Smooth muscle cell of bladder (primary cell): ENCODE results near the gene RNF181. TPM values are rescaled to one million over a fixed set of nuclear protein-coding genes. Genes with fewer than 3 reads are reported as not detected.

Experiments used
- total RNA-seq: library from RNA; depleted of rRNA; stranded (reverse); fragments of >200 nt; gene quantifications from 2 replicates; pipeline ENCODE4 v1.2.3, GENCODE V29; 2014

Gene RNF181, protein sequence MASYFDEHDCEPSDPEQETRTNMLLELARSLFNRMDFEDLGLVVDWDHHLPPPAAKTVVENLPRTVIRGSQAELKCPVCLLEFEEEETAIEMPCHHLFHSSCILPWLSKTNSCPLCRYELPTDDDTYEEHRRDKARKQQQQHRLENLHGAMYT
- total RNA-seq, result 232 and 290 TPM in 2 replicates

DNA sequence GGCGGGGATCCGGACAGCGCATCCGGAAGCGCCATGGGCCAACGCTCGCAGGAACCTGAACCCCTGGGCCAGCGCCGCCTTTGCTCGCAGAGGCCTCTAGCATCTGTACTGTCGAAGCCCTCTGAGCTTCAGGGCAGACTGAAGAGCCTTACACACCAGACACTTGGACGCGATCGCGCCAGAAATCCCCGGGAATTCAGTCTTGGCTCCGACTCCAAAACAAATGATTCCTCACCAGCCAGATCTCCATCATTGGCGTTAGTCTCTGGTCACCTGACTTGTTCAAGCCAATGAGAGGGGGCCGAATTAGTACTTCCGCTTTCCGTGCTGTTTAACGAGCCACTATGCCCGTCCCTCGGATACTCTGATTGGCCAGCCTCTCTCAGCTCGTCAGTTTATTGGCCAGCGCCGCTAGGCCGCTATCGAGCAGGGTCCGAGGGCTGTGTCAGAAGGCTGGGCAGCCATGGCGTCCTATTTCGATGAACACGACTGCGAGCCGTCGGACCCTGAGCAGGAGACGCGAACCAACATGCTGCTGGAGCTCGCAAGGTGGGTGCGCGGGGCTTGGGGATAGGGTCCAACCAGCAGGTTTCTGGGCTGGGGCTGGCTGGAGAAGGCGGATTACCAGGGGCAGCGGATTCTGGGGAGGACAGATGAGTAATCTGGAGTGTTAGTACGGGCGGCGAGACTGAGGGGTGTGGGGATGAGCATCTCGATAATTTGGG lies at the start of gene RNF181:
RNF181 (plus strand) TSS at position 445 of the 725 bp plus-strand sequence; CDS start at position 464, 19 bp downstream.

DNA sequence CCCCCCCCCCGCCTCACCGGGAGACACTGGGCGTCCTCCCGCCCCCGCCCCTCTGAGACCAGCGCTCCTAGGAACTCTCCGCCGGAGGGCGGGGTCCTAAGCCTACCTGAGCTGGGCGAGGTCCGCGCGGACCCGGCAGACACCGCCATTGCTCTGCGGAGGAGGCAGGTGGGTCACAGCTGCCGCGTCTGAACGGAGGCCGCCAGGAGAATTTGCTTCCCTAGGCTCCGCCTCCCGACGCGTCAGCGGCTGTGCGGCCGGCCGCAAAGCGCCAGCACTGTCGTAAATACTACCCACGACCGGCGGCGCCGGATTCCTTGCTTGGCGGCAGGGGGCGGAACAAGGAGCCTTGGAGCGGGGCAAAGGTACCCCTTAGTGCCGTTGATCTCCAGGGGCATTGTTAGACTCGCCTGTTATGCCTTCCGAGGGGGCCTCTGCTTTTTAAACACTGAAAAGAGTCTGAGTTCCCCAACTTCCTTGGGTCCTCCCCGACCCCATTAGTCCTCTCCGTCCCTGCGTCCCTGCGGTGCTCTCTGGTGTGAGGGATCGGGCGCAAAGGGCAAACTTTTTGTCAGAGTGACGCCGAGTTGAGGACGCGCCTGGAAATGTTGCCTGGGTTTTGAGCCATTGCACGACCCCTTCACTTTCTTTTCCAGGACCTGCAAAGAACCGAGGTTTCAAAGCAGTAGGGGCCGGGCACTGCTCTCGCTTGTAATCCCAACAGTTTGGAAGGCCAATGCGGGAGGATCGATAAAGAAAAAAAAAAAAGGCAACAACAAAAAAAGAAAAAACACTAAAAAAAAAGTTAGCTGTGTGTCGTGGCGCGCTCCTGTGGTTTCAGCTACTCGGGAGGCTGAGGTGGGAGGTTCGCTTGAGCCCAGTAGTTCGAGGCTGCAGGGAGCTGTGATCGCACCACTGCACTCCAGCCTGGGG lies 34.0 kb upstream of the RNF181 start, which contains the start of gene GGCX:
GGCX (minus strand) TSS at position 214 of the 933 bp plus-strand sequence; CDS start at position 149, 65 bp downstream.

DNA sequence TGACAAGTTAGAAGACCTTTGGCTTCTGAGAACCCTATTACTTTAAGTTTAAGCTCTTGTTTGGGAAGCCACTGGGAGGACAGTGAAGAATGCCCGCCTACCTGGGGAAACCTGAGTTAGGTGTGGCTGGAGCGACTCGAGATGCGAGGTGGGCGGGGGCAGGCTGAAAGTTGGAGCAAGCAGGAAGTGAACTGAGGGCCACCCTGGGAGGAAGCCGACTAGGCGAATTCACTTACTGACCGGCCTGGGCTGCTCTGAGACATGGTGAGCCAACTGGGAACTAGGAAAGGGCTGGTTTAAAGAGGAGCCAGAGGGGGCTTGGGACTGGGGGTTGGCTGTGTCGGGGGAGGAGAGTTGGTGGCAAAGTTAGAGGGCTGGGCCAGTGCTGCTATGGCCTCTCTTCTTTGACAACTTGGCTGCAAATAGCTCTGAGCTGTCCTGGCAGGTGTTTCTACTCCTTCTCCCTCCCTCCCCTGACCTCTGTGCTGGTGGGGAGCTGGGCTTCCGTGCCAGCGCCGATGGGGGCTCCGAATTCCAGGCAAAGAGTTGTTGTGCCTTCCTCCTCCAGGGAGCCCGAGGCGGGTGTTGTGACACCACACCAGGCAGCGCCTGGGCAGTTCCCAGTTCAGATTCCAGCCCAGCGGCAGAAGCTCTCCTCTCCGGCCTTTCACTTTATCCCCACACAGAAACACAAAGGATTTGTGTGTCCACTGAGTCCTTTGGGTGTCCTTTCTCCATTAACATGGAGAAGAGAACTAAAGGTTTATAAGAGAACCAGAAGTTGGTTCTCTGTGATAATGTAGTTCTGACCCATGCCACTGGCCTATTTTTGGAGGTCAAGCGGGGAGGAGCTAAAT lies 17.9 kb upstream of the RNF181 start, which contains the start of gene VAMP8:
VAMP8 (plus strand) TSS at position 201 of the 857 bp plus-strand sequence; CDS start at position 262, 61 bp downstream.

DNA sequence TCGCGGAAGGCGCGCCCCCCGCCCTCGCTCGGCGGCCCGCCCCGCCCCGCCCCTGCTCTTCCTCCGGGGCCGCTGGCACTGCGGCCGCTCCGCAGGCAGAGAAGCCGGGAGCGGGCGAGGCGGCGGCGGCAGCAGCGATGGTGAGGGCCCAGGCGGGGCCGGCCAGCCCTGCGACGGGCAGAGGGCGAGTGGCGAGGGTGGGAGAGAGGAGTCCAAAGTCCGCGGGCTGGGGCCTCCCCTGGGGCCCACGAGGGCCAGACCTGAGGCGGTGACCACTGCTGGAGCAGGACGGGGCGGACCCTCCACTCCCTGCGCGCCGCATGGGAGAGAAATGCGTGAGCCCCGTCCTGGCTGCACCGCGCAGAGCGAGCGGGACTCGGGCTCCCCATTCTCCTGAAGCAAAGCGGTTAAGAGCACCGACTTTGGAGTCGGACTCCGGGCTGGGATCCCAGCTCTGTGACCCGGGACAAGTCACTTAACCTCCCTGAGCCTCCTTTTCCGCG lies 11.1 kb upstream of the RNF181 start, which contains the start of gene VAMP5:
VAMP5 (plus strand) TSS at position 78 of the 503 bp plus-strand sequence; CDS start at position 138, 60 bp downstream.

DNA sequence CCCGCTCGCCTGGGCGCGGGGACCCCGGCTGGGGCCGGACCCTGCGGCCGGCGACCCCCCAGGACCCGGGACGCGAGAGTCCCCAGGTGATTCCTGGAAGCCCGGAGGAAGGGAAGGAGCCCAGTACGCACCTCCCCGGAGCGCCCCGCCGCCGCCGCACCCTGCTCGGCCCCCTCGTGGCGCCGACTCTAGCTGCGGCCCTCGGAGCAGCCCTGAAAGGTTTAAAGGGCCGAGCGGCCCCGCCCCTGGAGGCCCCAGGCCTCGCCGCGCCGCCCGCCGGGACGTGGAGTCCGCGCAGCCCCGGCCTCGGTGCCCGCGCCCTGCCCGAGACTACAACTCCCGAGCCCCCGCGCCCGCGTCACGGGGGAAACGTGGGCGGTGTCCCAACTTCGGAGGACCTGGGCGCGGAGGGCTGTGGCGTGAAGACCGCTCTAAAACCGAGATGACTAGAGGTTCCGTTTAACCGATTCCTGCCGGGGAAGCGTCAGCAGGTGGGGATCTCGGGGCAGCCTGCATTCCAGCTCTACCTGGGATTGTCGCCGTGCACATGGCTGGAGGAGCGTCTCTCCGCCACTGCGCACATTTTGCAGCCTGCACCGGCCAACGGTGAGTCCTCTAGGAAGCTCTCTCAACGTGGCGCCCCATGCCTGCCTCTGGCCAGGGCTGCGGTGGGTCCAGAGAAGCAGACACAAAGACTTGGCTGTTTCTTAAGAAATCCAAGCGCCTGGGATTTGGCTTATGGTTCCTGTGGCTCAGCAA lies 7.1 kb downstream of the RNF181 start, which contains the start of gene TMEM150A:
TMEM150A (minus strand) TSS at position 223 of the 759 bp plus-strand sequence. CDS start 750 bp downstream, outside the sequence.

DNA sequence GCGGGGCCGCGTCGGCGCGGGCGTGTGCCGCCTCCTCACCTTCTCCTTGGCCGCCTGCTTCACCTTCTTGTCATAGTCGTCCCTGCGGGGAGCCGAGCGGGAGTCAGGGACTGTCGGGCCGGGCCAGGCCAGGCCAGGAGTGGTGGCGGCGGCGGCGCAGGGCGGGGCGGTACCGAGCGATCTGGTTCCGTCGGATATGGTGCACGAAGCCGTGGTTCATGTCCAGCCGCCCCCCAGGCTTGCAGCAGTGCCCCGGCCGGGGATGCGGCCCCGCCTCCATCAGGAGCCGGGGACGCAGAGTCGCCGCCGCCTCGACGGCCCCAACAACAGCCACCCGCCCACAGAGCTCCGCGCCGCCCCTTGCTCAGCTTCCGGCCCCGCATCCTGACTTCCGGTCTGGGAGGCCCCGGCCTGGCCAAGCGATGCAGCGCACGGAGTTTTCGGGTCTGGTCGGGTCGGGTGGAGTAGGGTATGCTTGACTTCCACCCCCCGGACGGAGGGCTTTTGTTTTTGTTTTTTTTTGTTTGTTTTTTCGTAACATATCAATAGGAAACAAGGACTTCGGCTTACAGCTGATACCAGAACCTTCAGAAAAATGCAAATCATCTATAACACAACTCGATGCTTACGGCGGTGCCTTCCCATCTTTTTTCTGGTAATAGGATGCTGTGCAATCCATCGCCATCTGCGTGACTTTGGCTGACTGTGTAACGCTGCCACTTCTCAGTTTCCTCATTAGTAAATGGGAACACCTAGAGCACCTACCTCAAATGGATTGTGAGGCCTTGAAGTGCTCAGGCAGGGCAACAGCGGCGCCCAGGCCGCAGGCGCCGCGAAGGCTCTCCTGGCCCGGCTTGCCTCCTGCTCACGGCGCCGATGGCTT lies 16.4 kb downstream of the RNF181 start, which contains the start of gene C2orf68:
C2orf68 (minus strand) TSS at position 362 of the 883 bp plus-strand sequence; CDS start at position 280, 82 bp downstream.

Other genes starting within 250 kb of the RNF181 start
- gene RETSAT, start 241.2 kb upstream of the RNF181 start, total RNA-seq, result 47.4 and 53.5 TPM in 2 replicates
- gene ELMOD3, start 241.0 kb upstream of the RNF181 start, total RNA-seq, result 11.4 and 16.6 TPM in 2 replicates
- 121 and 128 TPM in 2 replicates for gene CAPG, start 185.4 kb upstream of the RNF181 start, total RNA-seq
- gene SH2D6, start 177.0 kb upstream of the RNF181 start, total RNA-seq, result 0.14 and 0.55 TPM in 2 replicates
- gene MAT2A, start 56.6 kb upstream of the RNF181 start, total RNA-seq, result 84.9 and 114 TPM in 2 replicates
- 45.7 and 58.6 TPM in 2 replicates for gene GGCX, start 34.3 kb upstream of the RNF181 start, total RNA-seq
- gene VAMP8, start 18.2 kb upstream of the RNF181 start, total RNA-seq, result 1.8 and 3.0 TPM in 2 replicates
- gene VAMP5, start 11.3 kb upstream of the RNF181 start, total RNA-seq, result 32.8 and 39.0 TPM in 2 replicates
- 7.4 and 11.1 TPM in 2 replicates for gene TMEM150A, start 7.0 kb downstream of the RNF181 start, total RNA-seq
- 14.1 and 14.9 TPM in 2 replicates for gene C2orf68, start 16.3 kb downstream of the RNF181 start, total RNA-seq
- gene USP39, start 20.4 kb downstream of the RNF181 start, total RNA-seq, result 34.9 and 35.6 TPM in 2 replicates
- not detected in 2 replicates for gene SFTPB, start 72.5 kb downstream of the RNF181 start, total RNA-seq
- gene GNLY, start 98.6 kb downstream of the RNF181 start, total RNA-seq, result not detected in 2 replicates
- 29.3 and 72.5 TPM in 2 replicates for gene ATOH8, start 158.2 kb downstream of the RNF181 start, total RNA-seq